ENCODE results near the gene GPR183.

GPR183 gene

DNA sequence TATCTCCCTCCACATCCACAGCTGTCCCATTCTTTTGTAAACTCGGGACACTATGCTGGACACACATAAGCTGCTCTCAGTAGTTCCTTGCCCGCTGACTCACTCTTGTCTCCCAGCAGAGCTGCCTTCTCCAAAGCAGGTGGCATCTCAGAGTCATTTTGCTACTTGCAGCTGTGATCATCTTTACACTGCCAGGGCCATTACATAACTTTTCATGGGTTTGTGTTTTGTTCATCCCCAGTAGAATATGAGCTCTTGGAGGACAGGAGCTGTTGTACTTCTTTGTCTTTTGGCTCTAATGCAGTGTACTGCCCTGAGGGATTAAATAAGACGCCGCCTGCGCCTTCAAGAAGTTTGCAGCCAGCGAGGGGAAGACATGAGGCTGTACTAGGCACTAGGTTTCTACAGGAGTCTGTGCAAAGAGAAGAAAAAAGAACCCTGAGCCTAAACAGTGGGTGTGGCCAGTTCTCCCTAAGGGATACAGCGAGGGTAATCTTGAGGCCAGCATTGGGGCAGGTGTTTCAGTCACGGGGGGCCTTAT lies 40.8 kb upstream of the GPR183 start:
- H3K9me3 ChIP-seq = no peaks in the 10 kb centered on the region
- no peaks in the 10 kb centered on the region for H3K4me1 ChIP-seq
- H3K4me3 ChIP-seq = no peak overlapping the region
- no peak for DNase-seq
- no peaks in the 10 kb centered on the region for H3K27me3 ChIP-seq
- intact Hi-C loops (cut with DNase I; ENCODE audit: low total_unique reads) = no loop called here
- H3K27ac ChIP-seq = no peak overlapping the region
- peaks cover 17 to 46% (median 27%) of the 10 kb centered on the region in 3 donors for H3K36me3 ChIP-seq
- TF ChIP-seq, protein P1, sequence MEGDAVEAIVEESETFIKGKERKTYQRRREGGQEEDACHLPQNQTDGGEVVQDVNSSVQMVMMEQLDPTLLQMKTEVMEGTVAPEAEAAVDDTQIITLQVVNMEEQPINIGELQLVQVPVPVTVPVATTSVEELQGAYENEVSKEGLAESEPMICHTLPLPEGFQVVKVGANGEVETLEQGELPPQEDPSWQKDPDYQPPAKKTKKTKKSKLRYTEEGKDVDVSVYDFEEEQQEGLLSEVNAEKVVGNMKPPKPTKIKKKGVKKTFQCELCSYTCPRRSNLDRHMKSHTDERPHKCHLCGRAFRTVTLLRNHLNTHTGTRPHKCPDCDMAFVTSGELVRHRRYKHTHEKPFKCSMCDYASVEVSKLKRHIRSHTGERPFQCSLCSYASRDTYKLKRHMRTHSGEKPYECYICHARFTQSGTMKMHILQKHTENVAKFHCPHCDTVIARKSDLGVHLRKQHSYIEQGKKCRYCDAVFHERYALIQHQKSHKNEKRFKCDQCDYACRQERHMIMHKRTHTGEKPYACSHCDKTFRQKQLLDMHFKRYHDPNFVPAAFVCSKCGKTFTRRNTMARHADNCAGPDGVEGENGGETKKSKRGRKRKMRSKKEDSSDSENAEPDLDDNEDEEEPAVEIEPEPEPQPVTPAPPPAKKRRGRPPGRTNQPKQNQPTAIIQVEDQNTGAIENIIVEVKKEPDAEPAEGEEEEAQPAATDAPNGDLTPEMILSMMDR (IDR thresholded peaks at IDR 0.05) = no peak

DNA sequence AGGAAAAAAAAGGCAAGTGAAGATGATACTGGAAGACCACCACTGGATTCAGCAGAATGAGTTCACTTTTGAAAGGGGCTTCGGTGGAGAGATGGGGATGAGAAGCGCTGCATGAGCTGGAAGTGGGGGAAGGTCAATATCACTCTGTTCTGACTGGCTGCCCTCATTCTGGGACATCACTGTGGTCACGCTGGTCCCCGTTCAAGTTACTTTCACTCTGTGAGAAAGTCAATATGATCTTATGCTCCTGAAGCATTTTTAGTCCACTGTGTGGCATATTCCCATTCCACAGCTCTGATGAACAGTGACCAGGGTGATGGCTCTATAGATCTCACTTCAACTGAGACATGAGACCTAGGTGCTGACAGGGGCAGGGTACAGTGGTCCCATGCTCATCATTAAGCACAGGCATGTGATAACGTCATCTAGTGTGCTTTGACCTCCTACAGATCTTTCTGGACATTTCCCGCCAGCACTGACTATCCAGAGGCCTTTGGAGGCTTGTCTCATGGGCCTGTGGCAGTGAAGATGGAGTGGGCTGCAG lies 40.2 kb upstream of the GPR183 start:
- Histone ChIP-seq H3K27me3 (no peaks in the 10 kb centered on the region), H3K36me3 (peaks cover 23 to 48% (median 30%) of the 10 kb centered on the region in 3 donors), H3K9me3 (no peaks in the 10 kb centered on the region), H3K27ac (no peak overlapping the region), H3K4me1 (no peaks in the 10 kb centered on the region), H3K4me3 (no peak overlapping the region)
- intact Hi-C loops (cut with DNase I; ENCODE audit: low total_unique reads) = no loop called here
- no peak for DNase-seq
- TF ChIP-seq, protein P1 (IDR thresholded peaks at IDR 0.05) = no peak

DNA sequence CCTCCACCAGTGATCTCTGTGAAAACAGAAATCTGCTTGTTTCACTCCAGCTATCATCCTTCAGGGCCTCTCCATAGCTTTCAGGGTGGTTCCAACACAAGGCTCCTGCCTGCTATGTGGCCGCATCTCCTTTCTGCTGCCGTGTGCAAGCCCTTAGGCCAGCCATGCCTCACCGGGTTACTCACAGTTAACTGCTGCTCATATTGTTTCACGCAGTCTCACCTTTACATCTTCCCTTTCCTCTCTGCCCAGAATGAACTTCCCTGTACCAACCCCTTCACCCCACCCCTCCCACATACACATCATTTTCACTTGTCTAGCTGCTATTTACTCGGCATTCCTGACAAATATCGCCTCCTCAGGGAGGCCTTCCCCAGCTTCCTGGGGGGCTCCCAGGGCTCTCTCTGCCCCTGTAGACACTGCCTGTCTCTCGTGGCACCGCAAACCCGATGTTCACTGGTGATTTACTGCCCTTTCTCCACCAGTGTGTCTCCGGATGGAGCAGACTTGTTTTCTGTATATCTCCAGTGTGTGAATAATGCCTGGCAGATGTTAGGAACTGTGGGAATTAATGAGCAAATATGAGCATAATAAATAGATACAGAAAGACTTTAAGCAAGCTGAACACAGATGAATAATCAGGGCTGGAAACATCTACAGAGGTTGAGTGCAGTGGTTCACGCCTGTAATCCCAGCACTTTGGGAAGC lies 39.3 kb upstream of the GPR183 start:
- H3K27ac ChIP-seq = no peak overlapping the region
- TF ChIP-seq, protein P1 (IDR thresholded peaks at IDR 0.05) = no peak
- intact Hi-C loops (cut with DNase I; ENCODE audit: low total_unique reads) = no loop called here
- H3K9me3 ChIP-seq = no peaks in the 10 kb centered on the region
- no peaks in the 10 kb centered on the region for H3K27me3 ChIP-seq
- H3K36me3 ChIP-seq = peaks cover 31 to 55% (median 38%) of the 10 kb centered on the region in 3 donors
- no peaks in the 10 kb centered on the region for H3K4me1 ChIP-seq
- H3K4me3 ChIP-seq = no peak overlapping the region
- no peak for DNase-seq

- TF ChIP-seq, protein P1 (IDR thresholded peaks at IDR 0.05) = no peak
- Histone ChIP-seq H3K27me3 (no peaks in the 10 kb centered on the region), H3K9me3 (no peaks in the 10 kb centered on the region), H3K4me1 (no peaks in the 10 kb centered on the region), H3K4me3 (no peak overlapping the region), H3K27ac (no peak overlapping the region), H3K36me3 (peaks cover 31 to 65% (median 49%) of the 10 kb centered on the region in 3 donors)
- intact Hi-C loops (cut with DNase I; ENCODE audit: low total_unique reads) = no loop called here
- no peak for DNase-seq
Observed at GRCh38 chr13:99345345-99345744, 38.1 kb upstream of the GPR183 start.

GRCh38 chr13:99344610-99345208 lies 37.5 kb upstream of the GPR183 start:
- DNase-seq = no peak
- H3K27ac ChIP-seq = no peak overlapping the region
- H3K9me3 ChIP-seq = no peaks in the 10 kb centered on the region
- intact Hi-C loops (cut with DNase I; ENCODE audit: low total_unique reads) = no loop called here
- peaks cover 31 to 68% (median 49%) of the 10 kb centered on the region in 3 donors for H3K36me3 ChIP-seq
- no peak overlapping the region for H3K4me3 ChIP-seq
- H3K4me1 ChIP-seq = no peaks in the 10 kb centered on the region
- no peaks in the 10 kb centered on the region for H3K27me3 ChIP-seq
- TF ChIP-seq, protein P1 (IDR thresholded peaks at IDR 0.05) = no peak
